ENCODE data around the gene SPNS2. TPM values are rescaled to one million over a fixed set of nuclear protein-coding genes. Genes with fewer than 3 reads are reported as not detected.

SPNS2 gene
- total RNA-seq, 1 experiment from 2014 or later, result 1.6 TPM

- RAD21 ChIA-PET (ENCODE audit: low non-redundant PET in 1 of 2, low total read pairs in 2 of 2, uncharacterized antibody in 2 of 2, unreplicated experiment in 2 of 2), result interaction anchor here in 1 of 2 experiments (0.6 kb wide), 1 partner anchor 10 kb away, joined by 3 read pairs; no protein-coding TSS in a partner anchor
- Histone ChIP-seq H3K9me3 (ENCODE audit: control insufficient read depth in 1 of 2, insufficient read depth in 1 of 2, low read depth in 1 of 2, low read length in 2 of 2) (no peaks in the 10 kb centered on the region), H3K27me3 (ENCODE audit: insufficient read depth, low read length) (no peaks in the 10 kb centered on the region), H3K9ac (ENCODE audit: low read length) (no peak overlapping the region), H3K9me2 (ENCODE audit: insufficient read depth) (no peaks in the 10 kb centered on the region), H3K4me2 (ENCODE audit: low read length) (no peak overlapping the region), H3K4me1 (ENCODE audit: control insufficient read depth in 1 of 2, insufficient read depth in 2 of 2, low read length in 2 of 2) (peaks cover 8 to 16% of the 10 kb centered on the region in 2 experiments; a peak in 3 of 4 replicates), H4K20me1 (ENCODE audit: insufficient read depth) (no peaks in the 10 kb centered on the region), H3K4me3 (replicated peaks in 1 of 2; ENCODE audit: low read depth in 1 of 2, low read length in 2 of 2) (no peak overlapping the region), H3K79me2 (ENCODE audit: insufficient read depth, low read length) (no peaks in the 10 kb centered on the region), H2AFZ (ENCODE audit: low read depth, low read length, poor library complexity, severe bottlenecking) (no peak overlapping the region), H3K36me3 (ENCODE audit: control insufficient read depth in 1 of 2, insufficient read depth in 2 of 2, low read length in 2 of 2) (no peaks in the 10 kb centered on the region), H3K27ac (ENCODE audit: low read depth, low read length) (no peak overlapping the region)
- CTCF ChIA-PET, result no interaction called here
- POLR2A ChIA-PET, result no interaction called here
- DNase-seq (ENCODE audit: low read depth, low spot score), result no peak
- TF ChIP-seq TCF7L2 (IDR thresholded peaks at IDR 0.05; ENCODE audit: borderline replicate concordance, extremely low read depth, insufficient read depth, insufficient read length), result no peak
- TF ChIP-seq MAX (IDR thresholded peaks at IDR 0.05), result no peak
- no peak for TF ChIP-seq CTCF (IDR thresholded peaks at IDR 0.05 in 2 of 3, conservative IDR thresholded peaks at IDR 0.05 in 1 of 3; ENCODE audit: borderline replicate concordance in 1 of 3, insufficient read depth in 1 of 3, low read depth in 2 of 3, low read length in 2 of 3)
- no peak for TF ChIP-seq CEBPB (IDR thresholded peaks at IDR 0.05; ENCODE audit: low read depth)
- TF ChIP-seq POLR2AphosphoS5 (IDR thresholded peaks at IDR 0.05; ENCODE audit: low read depth, low read length), result no peak
- no peak for TF ChIP-seq EZH2 (IDR thresholded peaks at IDR 0.05)
- no peak for TF ChIP-seq EGR1 (IDR thresholded peaks at IDR 0.05; ENCODE audit: low read depth)
- TF ChIP-seq EZH2phosphoT487 (IDR thresholded peaks at IDR 0.05; ENCODE audit: borderline replicate concordance), result no peak
- intact Hi-C loops (cut with micrococcal nuclease), result loop anchor here (5.0 kb wide), 1 partner anchor 107 kb away; no protein-coding TSS in a partner anchor
- BruUV-seq (replicated peaks), result no TSS peak
- no peak for ATAC-seq
Measured at GRCh38 chr17:4529533-4530152, 31.0 kb downstream of the SPNS2 start.

Measured in HCT116 (cell line).